Hepatocyte (in vitro differentiated cells): ENCODE results near the gene PTPRN2.

ENCODE experiments used
- CTCF ChIP-seq: fragments of 200-600 bp; sonication (generic); IDR thresholded peaks from 2 replicates; pipeline ENCODE4 v1.5.1; 2016; ENCODE audit warnings: antibody characterized with exemption, mild to moderate bottlenecking; ENCODE audit not compliant: poor library complexity
- EZH2 ChIP-seq: fragments of 200-600 bp; sonication (generic); IDR thresholded peaks from 2 replicates; pipeline ENCODE4 v1.6.1; 2016; ENCODE audit warnings: antibody characterized with exemption, mild to moderate bottlenecking, borderline replicate concordance
- EZH2phosphoT487 ChIP-seq: fragments of 200-600 bp; sonication (generic); IDR thresholded peaks from one replicate; pipeline ENCODE4 v1.6.1; 2018; ENCODE audit warnings: antibody characterized with exemption, mild to moderate bottlenecking, low read depth, moderate library complexity; ENCODE audit not compliant: unreplicated experiment, severe bottlenecking

GRCh38 chr7:158569858-158570323, 17.7 kb downstream of the PTPRN2 start:
- TF ChIP-seq CTCF, result no peak
- no peak for TF ChIP-seq EZH2phosphoT487
- TF ChIP-seq EZH2, result no peak
